ENCODE data around the gene RASD1. TPM values are rescaled to one million over a fixed set of nuclear protein-coding genes. Genes with fewer than 3 reads are reported as not detected.
"Not testable (repeated sequence)": the region's sequence is repeated elsewhere in the genome, so short reads cannot be mapped to it uniquely, and the experiment has no call there.

RASD1 gene
- total RNA-seq, 2 experiments from 2014 or later, result 0.17 to 0.36 TPM

DNA sequence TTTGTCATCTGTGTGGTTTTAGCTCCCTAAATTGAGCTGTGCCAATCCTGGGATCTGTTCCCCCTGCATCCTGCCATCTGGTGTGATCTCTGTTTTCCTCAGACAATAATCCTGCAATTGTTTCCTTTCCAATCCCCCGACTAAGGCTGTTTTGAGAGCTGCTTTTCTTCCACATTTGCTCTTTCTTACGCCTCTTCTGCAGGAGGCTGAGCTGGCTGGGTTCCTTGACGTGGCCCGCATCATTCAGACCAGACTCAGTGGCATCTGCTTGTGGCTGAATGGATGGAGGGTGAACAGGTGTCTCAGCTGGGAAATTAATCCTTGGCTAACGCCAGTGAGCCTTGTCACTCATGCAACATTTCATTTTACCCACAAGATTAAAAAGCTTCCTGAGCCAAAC, 29.2 kb downstream of the RASD1 start:
- CTCF ChIA-PET, result interaction anchor here (0.6 to 1.1 kb wide), 3 partner anchors 27 to 212 kb away, joined by 3 to 5 read pairs (median 3); no protein-coding TSS in a partner anchor
- no peaks in the 10 kb centered on the region for H3K36me3 Mint-ChIP-seq (ENCODE audit: low read depth)
- no peak overlapping the region for H3K27ac Mint-ChIP-seq
- no peaks in the 10 kb centered on the region for H3K9me3 Mint-ChIP-seq
- H3K4me1 Mint-ChIP-seq (ENCODE audit: low read depth), result no peaks in the 10 kb centered on the region
- H3K27me3 Mint-ChIP-seq (ENCODE audit: low read depth), result no peaks in the 10 kb centered on the region
- intact Hi-C loops (cut with micrococcal nuclease), result no loop called here
- no peak overlapping the region for H3K4me3 Mint-ChIP-seq
- no peak for DNase-seq

- Mint-ChIP-seq H3K4me1 (ENCODE audit: low read depth) (no peaks in the 10 kb centered on the region), H3K36me3 (ENCODE audit: low read depth) (no peaks in the 10 kb centered on the region), H3K4me3 (no peak overlapping the region), H3K27me3 (ENCODE audit: low read depth) (no peaks in the 10 kb centered on the region), H3K27ac (no peak overlapping the region), H3K9me3 (no peaks in the 10 kb centered on the region)
- no peak for DNase-seq
- CTCF ChIA-PET, result interaction anchor here (1.1 kb wide), 1 partner anchor 112 kb away, joined by 3 read pairs; no protein-coding TSS in a partner anchor
- intact Hi-C loops (cut with micrococcal nuclease), result no loop called here
These were observed 29.7 kb downstream of the RASD1 start for GRCh38 chr17:17466511-17466910.

DNA sequence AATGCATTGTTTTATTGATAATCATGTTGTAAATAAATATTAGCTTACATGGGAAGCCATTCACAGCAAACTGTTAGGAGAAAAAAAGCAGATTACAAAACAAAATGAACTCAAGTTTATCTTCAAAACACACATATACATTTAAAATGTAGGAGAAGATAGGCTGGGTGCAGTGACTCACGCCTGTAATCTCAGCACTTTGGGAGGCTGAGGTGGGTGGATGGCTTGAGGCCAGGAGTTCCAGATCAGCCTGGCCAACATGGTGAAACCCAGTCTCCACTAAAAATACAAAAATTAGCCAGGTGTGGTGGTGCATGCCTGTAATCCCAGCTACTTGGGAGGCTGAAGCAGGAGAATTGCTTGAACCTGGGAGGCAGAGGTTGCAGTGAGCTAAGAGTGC, 30.3 kb downstream of the RASD1 start:
- H3K9me3 Mint-ChIP-seq; H3K4me1 Mint-ChIP-seq (ENCODE audit: low read depth); DNase-seq; intact Hi-C loops (cut with micrococcal nuclease); H3K27me3 Mint-ChIP-seq (ENCODE audit: low read depth); H3K27ac Mint-ChIP-seq; CTCF ChIA-PET; H3K4me3 Mint-ChIP-seq; H3K36me3 Mint-ChIP-seq (ENCODE audit: low read depth): not testable (repeated sequence)

DNA sequence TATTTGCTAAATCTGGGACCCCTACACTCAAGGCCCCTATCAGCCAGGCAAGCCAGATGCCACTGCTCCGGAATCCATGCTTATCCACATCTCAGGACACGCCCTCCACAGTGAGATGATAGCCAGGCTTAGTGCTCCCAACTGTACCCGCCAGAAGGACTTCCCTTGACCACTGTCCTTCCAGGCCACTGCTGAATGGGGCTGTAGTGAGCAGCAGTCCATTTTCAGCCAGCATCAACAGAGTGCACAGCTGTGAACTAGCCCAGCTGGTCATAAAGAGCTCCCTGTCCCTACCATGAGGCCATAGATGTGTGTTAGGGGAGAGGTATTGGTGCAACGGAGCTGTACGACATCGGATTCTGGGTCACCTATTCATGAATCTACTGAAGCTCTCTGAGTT, 32.4 kb downstream of the RASD1 start:
- H3K27ac Mint-ChIP-seq, result no peak overlapping the region
- no peaks in the 10 kb centered on the region for H3K36me3 Mint-ChIP-seq (ENCODE audit: low read depth)
- CTCF ChIA-PET, result no interaction called here
- H3K9me3 Mint-ChIP-seq, result peaks cover 4% of the 10 kb centered on the region
- no peaks in the 10 kb centered on the region for H3K27me3 Mint-ChIP-seq (ENCODE audit: low read depth)
- no peak for DNase-seq
- intact Hi-C loops (cut with micrococcal nuclease), result no loop called here
- no peak overlapping the region for H3K4me3 Mint-ChIP-seq
- no peaks in the 10 kb centered on the region for H3K4me1 Mint-ChIP-seq (ENCODE audit: low read depth)

- Mint-ChIP-seq H3K9me3 (peaks cover 4% of the 10 kb centered on the region), H3K27ac (no peak overlapping the region), H3K4me1 (ENCODE audit: low read depth) (no peaks in the 10 kb centered on the region), H3K27me3 (ENCODE audit: low read depth) (no peaks in the 10 kb centered on the region), H3K36me3 (ENCODE audit: low read depth) (no peaks in the 10 kb centered on the region), H3K4me3 (no peak overlapping the region)
- CTCF ChIA-PET, result interaction anchor here (0.7 to 0.9 kb wide), 2 partner anchors 9 to 12 kb away, joined by 3 read pairs; no protein-coding TSS in a partner anchor
- no peak for DNase-seq
- intact Hi-C loops (cut with micrococcal nuclease), result no loop called here
These were observed 34.0 kb downstream of the RASD1 start for GRCh38 chr17:17462048-17462824.

DNA sequence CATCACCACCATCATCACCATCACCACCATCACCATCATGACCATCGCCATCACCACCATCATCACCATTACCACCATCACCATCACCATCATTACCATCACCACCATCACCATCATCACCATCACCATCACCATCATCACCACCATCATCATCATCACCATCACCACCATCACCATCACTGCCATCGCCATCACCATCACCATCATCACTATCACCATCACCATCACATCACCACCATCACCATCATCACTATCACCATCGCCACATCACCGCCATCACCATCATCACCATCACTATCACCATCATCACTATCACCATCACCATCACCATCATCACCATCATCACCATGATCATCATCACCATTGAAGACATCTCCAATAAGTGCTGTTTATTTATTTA, 36.2 kb downstream of the RASD1 start:
- intact Hi-C loops (cut with micrococcal nuclease), result no loop called here
- no peak for DNase-seq
- peaks cover 4% of the 10 kb centered on the region for H3K9me3 Mint-ChIP-seq
- no peaks in the 10 kb centered on the region for H3K27me3 Mint-ChIP-seq (ENCODE audit: low read depth)
- H3K4me1 Mint-ChIP-seq (ENCODE audit: low read depth), result no peaks in the 10 kb centered on the region
- CTCF ChIA-PET, result no interaction called here
- no peak overlapping the region for H3K4me3 Mint-ChIP-seq
- no peaks in the 10 kb centered on the region for H3K36me3 Mint-ChIP-seq (ENCODE audit: low read depth)
- no peak overlapping the region for H3K27ac Mint-ChIP-seq

GRCh38 chr17:17457680-17458079, 38.5 kb downstream of the RASD1 start:
- no peak for DNase-seq
- intact Hi-C loops (cut with micrococcal nuclease), result loop anchor here (2.0 kb wide), 1 partner anchor 63 kb away; no protein-coding TSS in a partner anchor
- Mint-ChIP-seq H3K27me3 (ENCODE audit: low read depth) (no peaks in the 10 kb centered on the region), H3K9me3 (peaks cover 4% of the 10 kb centered on the region), H3K27ac (no peak overlapping the region), H3K4me3 (no peak overlapping the region), H3K4me1 (ENCODE audit: low read depth) (no peaks in the 10 kb centered on the region), H3K36me3 (ENCODE audit: low read depth) (no peaks in the 10 kb centered on the region)
- CTCF ChIA-PET, result interaction anchor here (0.6 kb wide), 1 partner anchor 15 kb away, joined by 5 read pairs; no protein-coding TSS in a partner anchor

GRCh38 chr17:17456251-17456650, 39.9 kb downstream of the RASD1 start:
- H3K9me3 Mint-ChIP-seq, result peaks cover 4% of the 10 kb centered on the region
- no peaks in the 10 kb centered on the region for H3K27me3 Mint-ChIP-seq (ENCODE audit: low read depth)
- intact Hi-C loops (cut with micrococcal nuclease), result no loop called here
- H3K36me3 Mint-ChIP-seq (ENCODE audit: low read depth), result no peaks in the 10 kb centered on the region
- no peak overlapping the region for H3K4me3 Mint-ChIP-seq
- DNase-seq, result no peak
- CTCF ChIA-PET, result no interaction called here
- no peak overlapping the region for H3K27ac Mint-ChIP-seq
- H3K4me1 Mint-ChIP-seq (ENCODE audit: low read depth), result no peaks in the 10 kb centered on the region

DNA sequence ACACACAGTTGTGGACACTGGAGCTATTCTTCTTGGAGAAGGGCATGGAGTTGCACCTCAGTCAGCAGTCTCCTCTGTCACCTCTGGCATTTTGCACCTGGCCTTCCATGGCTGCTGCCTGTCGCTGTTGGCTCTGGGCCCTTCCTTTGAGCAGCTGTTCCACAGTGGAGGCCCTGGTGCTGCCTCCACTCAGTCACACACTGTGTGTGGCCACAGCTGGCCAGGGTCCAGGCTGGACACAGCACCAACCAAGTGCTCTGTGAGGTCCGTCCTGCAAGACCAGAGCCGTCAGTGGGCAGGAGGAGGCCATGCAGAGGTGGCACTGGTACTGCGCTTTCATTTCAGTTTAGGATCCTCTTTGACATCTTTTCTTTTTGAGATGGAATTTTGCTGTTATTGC, 41.0 kb downstream of the RASD1 start:
- no peaks in the 10 kb centered on the region for H3K36me3 Mint-ChIP-seq (ENCODE audit: low read depth)
- H3K4me3 Mint-ChIP-seq, result no peak overlapping the region
- intact Hi-C loops (cut with micrococcal nuclease), result no loop called here
- peaks cover 4% of the 10 kb centered on the region for H3K9me3 Mint-ChIP-seq
- no peaks in the 10 kb centered on the region for H3K27me3 Mint-ChIP-seq (ENCODE audit: low read depth)
- DNase-seq, result no peak
- no peak overlapping the region for H3K27ac Mint-ChIP-seq
- H3K4me1 Mint-ChIP-seq (ENCODE audit: low read depth), result no peaks in the 10 kb centered on the region
- CTCF ChIA-PET, result no interaction called here

DNA sequence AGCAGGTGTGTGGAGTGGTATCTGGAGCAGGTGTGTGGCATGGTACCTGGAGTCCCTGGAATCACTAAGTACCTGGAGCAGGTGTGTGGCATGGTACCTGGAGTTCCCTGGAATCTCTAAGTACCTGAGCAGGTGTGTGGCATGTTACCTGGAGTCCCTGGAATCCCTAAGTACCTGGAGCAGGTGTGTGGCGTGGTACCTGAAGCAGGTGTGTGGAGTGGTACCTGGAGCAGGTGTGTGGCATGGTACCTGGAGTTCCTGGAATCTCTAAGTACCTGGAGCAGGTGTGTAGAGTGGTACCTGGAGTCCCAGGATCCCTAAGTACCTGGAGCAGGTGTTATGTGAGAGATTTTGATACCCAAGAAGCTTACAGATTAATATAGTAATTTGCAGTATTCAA, 41.5 kb downstream of the RASD1 start:
- H3K36me3 Mint-ChIP-seq (ENCODE audit: low read depth); intact Hi-C loops (cut with micrococcal nuclease); H3K4me1 Mint-ChIP-seq (ENCODE audit: low read depth); DNase-seq; H3K9me3 Mint-ChIP-seq; H3K27ac Mint-ChIP-seq; H3K27me3 Mint-ChIP-seq (ENCODE audit: low read depth); CTCF ChIA-PET; H3K4me3 Mint-ChIP-seq: not testable (repeated sequence)

DNA sequence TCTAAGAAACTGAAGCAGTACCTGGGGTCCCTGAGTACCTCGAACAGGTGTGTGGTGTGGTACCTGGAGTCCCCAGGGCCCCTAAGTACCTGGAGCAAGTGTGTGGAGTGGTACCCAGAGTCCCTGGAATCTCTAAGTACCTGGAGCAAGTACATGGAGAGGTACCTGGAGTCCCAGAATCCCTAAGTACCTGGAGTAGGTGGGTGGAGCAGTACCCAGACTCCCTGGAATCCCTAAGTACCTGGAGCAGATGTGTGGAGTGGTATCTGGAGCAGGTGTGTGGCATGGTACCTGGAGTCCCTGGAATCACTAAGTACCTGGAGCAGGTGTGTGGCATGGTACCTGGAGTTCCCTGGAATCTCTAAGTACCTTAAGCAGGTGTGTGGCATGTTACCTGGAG, 41.9 kb downstream of the RASD1 start:
- Mint-ChIP-seq H3K9me3 (no peaks in the 10 kb centered on the region), H3K4me3 (no peak overlapping the region), H3K27ac (no peak overlapping the region), H3K36me3 (ENCODE audit: low read depth) (no peaks in the 10 kb centered on the region), H3K4me1 (ENCODE audit: low read depth) (no peaks in the 10 kb centered on the region), H3K27me3 (ENCODE audit: low read depth) (no peaks in the 10 kb centered on the region)
- CTCF ChIA-PET, result no interaction called here
- DNase-seq, result no peak
- intact Hi-C loops (cut with micrococcal nuclease), result no loop called here

- Mint-ChIP-seq H3K27ac (no peak overlapping the region), H3K36me3 (ENCODE audit: low read depth) (no peaks in the 10 kb centered on the region), H3K27me3 (ENCODE audit: low read depth) (no peaks in the 10 kb centered on the region), H3K4me3 (no peak overlapping the region), H3K9me3 (no peaks in the 10 kb centered on the region), H3K4me1 (ENCODE audit: low read depth) (no peaks in the 10 kb centered on the region)
- CTCF ChIA-PET, result interaction anchor here (0.9 kb wide), 1 partner anchor 99 kb away, joined by 3 read pairs; no protein-coding TSS in a partner anchor
- intact Hi-C loops (cut with micrococcal nuclease), result no loop called here
- no peak for DNase-seq
These were observed 43.1 kb downstream of the RASD1 start for GRCh38 chr17:17453088-17453487.

DNA sequence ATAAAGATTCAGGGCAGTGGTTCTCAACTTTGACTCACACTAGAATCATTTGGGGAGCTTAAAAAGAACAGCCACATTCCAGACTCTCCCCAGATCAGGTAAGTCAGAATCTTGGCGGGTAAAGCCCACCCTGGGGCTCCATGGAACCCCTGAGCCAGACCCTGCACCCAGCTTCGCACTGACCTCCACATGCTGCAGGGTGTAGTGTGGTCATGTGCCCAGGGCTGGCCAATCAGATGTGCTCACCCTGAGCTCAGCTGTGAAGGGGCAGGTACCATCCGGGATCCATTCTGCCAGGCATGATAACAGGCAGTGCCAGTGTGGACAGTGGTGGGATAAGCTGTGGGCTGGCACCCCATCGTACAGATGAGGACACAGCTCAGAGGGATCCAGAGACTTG, 47.5 kb downstream of the RASD1 start:
- no peak for DNase-seq
- intact Hi-C loops (cut with micrococcal nuclease), result no loop called here
- Mint-ChIP-seq H3K36me3 (ENCODE audit: low read depth) (no peaks in the 10 kb centered on the region), H3K27ac (no peak overlapping the region), H3K4me1 (ENCODE audit: low read depth) (no peaks in the 10 kb centered on the region), H3K4me3 (no peak overlapping the region), H3K27me3 (ENCODE audit: low read depth) (no peaks in the 10 kb centered on the region), H3K9me3 (no peaks in the 10 kb centered on the region)
- CTCF ChIA-PET, result no interaction called here
